PC-9 (cell line): Measurements from ENCODE around the gene PLEKHH3. TPM values are rescaled to one million over a fixed set of nuclear protein-coding genes. Genes with fewer than 3 reads are reported as not detected.

Experiments
- BruUV-seq: library from RNA; stranded (reverse); fragments of 400-500 nt; replicated peaks from 2 replicates; lab custom pipeline; 2021; lab: Mats Ljungman, UMichigan
- CTCF ChIA-PET: fragments of 300-600 bp; sonication (Branson Sonifier 250); formaldehyde crosslinking; loops from one replicate; lab custom pipeline; 2022; ENCODE audit warnings: antibody characterized with exemption; lab: Charles Lee
- POLR2A ChIA-PET: fragments of 300-600 bp; sonication (Branson Sonifier 250); formaldehyde crosslinking; loops from one replicate; lab custom pipeline; 2022; ENCODE audit warnings: antibody characterized with exemption; ENCODE audit not compliant: unreplicated experiment; lab: Charles Lee
- DNase-seq, 2 experiments: peaks; one replicate each; pipeline versions ENCODE4 v3.0.0 to v3.0.0-alpha.2; 2015 to 2022; ENCODE audit warnings: mixed read lengths in 1 of 2
- H2AFZ ChIP-seq: fragments of 200-600 bp; sonication (generic); 2 replicates; pipeline ENCODE4 v1.8.1; 2017; ENCODE audit warnings: antibody characterized with exemption
- H3F3A ChIP-seq: fragments of 200-600 bp; sonication (generic); 2 replicates; pipeline ENCODE4 v1.8.1; 2017; ENCODE audit warnings: antibody characterized with exemption, mild to moderate bottlenecking, low read depth; ENCODE audit not compliant: insufficient read depth
- H3K27ac ChIP-seq: fragments of 200-600 bp; sonication (generic); 2 replicates; pipeline ENCODE4 v1.6.1; 2016; ENCODE audit warnings: mixed run types
- H3K27me3 ChIP-seq: fragments of 200-600 bp; sonication (generic); 2 replicates; pipeline ENCODE4 v1.6.1; 2016; ENCODE audit warnings: low read depth, mixed run types; ENCODE audit not compliant: insufficient read depth
- H3K36me3 ChIP-seq: fragments of 200-600 bp; sonication (generic); 2 replicates; pipeline ENCODE4 v1.6.1; 2016; ENCODE audit warnings: low read depth, mixed run types
- H3K4me1 ChIP-seq: fragments of 200-600 bp; sonication (generic); replicated peaks from 2 replicates; pipeline ENCODE4 v1.6.1; 2016; ENCODE audit warnings: mixed run types; ENCODE audit not compliant: insufficient read depth
- H3K4me2 ChIP-seq: fragments of 200-600 bp; sonication (generic); 2 replicates; pipeline ENCODE4 v1.6.1; 2017; ENCODE audit warnings: mixed run types
- H3K4me3 ChIP-seq: fragments of 200-600 bp; sonication (generic); 2 replicates; pipeline ENCODE4 v1.6.1; 2016; ENCODE audit warnings: mixed run types
- H3K79me2 ChIP-seq: fragments of 200-600 bp; sonication (generic); 2 replicates; pipeline ENCODE4 v1.6.1; 2017; ENCODE audit warnings: low read depth, mixed run types
- H3K9me2 ChIP-seq: fragments of 200-600 bp; sonication (generic); 2 replicates; pipeline ENCODE4 v1.8.1; 2017; ENCODE audit warnings: mild to moderate bottlenecking; ENCODE audit not compliant: insufficient read depth
- H3K9me3 ChIP-seq: fragments of 200-600 bp; sonication (generic); 2 replicates; pipeline ENCODE4 v1.8.1; 2016; ENCODE audit warnings: low read depth; ENCODE audit not compliant: insufficient read depth
- H4K20me1 ChIP-seq: fragments of 200-600 bp; sonication (generic); 2 replicates; pipeline ENCODE4 v1.8.1; 2017; ENCODE audit not compliant: insufficient read depth
- CTCF ChIP-seq: fragments of 200-600 bp; sonication (generic); conservative IDR thresholded peaks from 2 replicates; pipeline ENCODE4 v1.6.1; 2017; ENCODE audit warnings: mixed run types, antibody characterized with exemption, mild to moderate bottlenecking, moderate library complexity
- EZH2 ChIP-seq: fragments of 200-600 bp; sonication (generic); IDR thresholded peaks from 2 replicates; pipeline ENCODE4 v1.8.0; 2017; ENCODE audit warnings: antibody characterized with exemption, low read depth
- intact Hi-C: fragments of 100-400 bp; cut with micrococcal nuclease; formaldehyde crosslinking; loops from one replicate; pipeline ENCODE4 v1.10.0; 2022; ENCODE audit not compliant: unreplicated experiment
- total RNA-seq: library from RNA; stranded (reverse); gene quantifications from 2 replicates; pipeline ENCODE4 v1.2.3, GENCODE V29; 2021

PLEKHH3 gene
- total RNA-seq, 1 experiment from 2014 or later, result 22.5 TPM

- POLR2A ChIA-PET, result no interaction called here
- Histone ChIP-seq H3K9me3 (no peaks in the 10 kb centered on the region), H3F3A (peaks cover 35% of the 10 kb centered on the region; the same call in 1 of the 2 replicates), H3K9me2 (no peaks in the 10 kb centered on the region), H4K20me1 (no peaks in the 10 kb centered on the region), H3K79me2 (peaks cover 26% of the 10 kb centered on the region), H3K27ac (no peak overlapping the region), H3K4me2 (no peak overlapping the region), H3K4me1 (peaks cover 48% of the 10 kb centered on the region), H3K4me3 (no peak overlapping the region), H3K36me3 (no peaks in the 10 kb centered on the region), H2AFZ (no peak overlapping the region), H3K27me3 (no peaks in the 10 kb centered on the region)
- TF ChIP-seq CTCF (no peak), EZH2 (no peak)
- intact Hi-C loops, result no loop called here
- no peak for DNase-seq
- CTCF ChIA-PET, result no interaction called here
- BruUV-seq, result no TSS peak
Measured at GRCh38 chr17:42670789-42671657, 5.8 kb downstream of the PLEKHH3 start.

GRCh38 chr17:42669977-42670788 lies 6.6 kb downstream of the PLEKHH3 start:
- Histone ChIP-seq H3K4me3 (no peak overlapping the region), H3K4me2 (no peak overlapping the region), H3K27ac (no peak overlapping the region), H2AFZ (no peak overlapping the region), H3K9me3 (no peaks in the 10 kb centered on the region), H4K20me1 (no peaks in the 10 kb centered on the region), H3K36me3 (no peaks in the 10 kb centered on the region), H3F3A (peaks cover 35% of the 10 kb centered on the region; the same call in 1 of the 2 replicates), H3K9me2 (no peaks in the 10 kb centered on the region), H3K27me3 (no peaks in the 10 kb centered on the region), H3K4me1 (peaks cover 46% of the 10 kb centered on the region), H3K79me2 (peaks cover 17% of the 10 kb centered on the region)
- intact Hi-C loops, result no loop called here
- TF ChIP-seq EZH2 (no peak), CTCF (no peak)
- no TSS peak for BruUV-seq
- ChIA-PET POLR2A (no interaction called here), CTCF (no interaction called here)
- no peak for DNase-seq

GRCh38 chr17:42669705-42669976 lies 7.2 kb downstream of the PLEKHH3 start:
- peaks cover 12% of the 10 kb centered on the region for H3K79me2 ChIP-seq
- no peak overlapping the region for H2AFZ ChIP-seq
- no peaks in the 10 kb centered on the region for H3K36me3 ChIP-seq
- no peak overlapping the region for H3K4me3 ChIP-seq
- ChIA-PET POLR2A (no interaction called here), CTCF (no interaction called here)
- peak overlapping the region; percentile 16; the same call in 1 of the 2 replicates for H3K4me2 ChIP-seq
- no peak for DNase-seq
- peaks cover 34% of the 10 kb centered on the region; the same call in 1 of the 2 replicates for H3F3A ChIP-seq
- H3K9me3 ChIP-seq, result no peaks in the 10 kb centered on the region
- H4K20me1 ChIP-seq, result no peaks in the 10 kb centered on the region
- peak overlapping the region; percentile 39; the same call in 1 of the 2 replicates for H3K27ac ChIP-seq
- H3K4me1 ChIP-seq, result peaks cover 40% of the 10 kb centered on the region
- no peaks in the 10 kb centered on the region for H3K9me2 ChIP-seq
- no peaks in the 10 kb centered on the region for H3K27me3 ChIP-seq
- BruUV-seq, result no TSS peak
- intact Hi-C loops, result no loop called here
- TF ChIP-seq EZH2 (no peak), CTCF (no peak)
